HG02973 (cell line): ENCODE measurements around the gene BHLHE23.

Source experiments
- ATAC-seq: cut with Tn5 transposase; IDR thresholded peaks from one replicate; pipeline ENCODE4 v1.9.1; 2021; ENCODE audit warnings: moderate library complexity; ENCODE audit not compliant: unreplicated experiment

Gene BHLHE23

GRCh38 chr20:63026582-63027165 lies 19.9 kb upstream of the BHLHE23 start:
- ATAC-seq: no peak

DNA sequence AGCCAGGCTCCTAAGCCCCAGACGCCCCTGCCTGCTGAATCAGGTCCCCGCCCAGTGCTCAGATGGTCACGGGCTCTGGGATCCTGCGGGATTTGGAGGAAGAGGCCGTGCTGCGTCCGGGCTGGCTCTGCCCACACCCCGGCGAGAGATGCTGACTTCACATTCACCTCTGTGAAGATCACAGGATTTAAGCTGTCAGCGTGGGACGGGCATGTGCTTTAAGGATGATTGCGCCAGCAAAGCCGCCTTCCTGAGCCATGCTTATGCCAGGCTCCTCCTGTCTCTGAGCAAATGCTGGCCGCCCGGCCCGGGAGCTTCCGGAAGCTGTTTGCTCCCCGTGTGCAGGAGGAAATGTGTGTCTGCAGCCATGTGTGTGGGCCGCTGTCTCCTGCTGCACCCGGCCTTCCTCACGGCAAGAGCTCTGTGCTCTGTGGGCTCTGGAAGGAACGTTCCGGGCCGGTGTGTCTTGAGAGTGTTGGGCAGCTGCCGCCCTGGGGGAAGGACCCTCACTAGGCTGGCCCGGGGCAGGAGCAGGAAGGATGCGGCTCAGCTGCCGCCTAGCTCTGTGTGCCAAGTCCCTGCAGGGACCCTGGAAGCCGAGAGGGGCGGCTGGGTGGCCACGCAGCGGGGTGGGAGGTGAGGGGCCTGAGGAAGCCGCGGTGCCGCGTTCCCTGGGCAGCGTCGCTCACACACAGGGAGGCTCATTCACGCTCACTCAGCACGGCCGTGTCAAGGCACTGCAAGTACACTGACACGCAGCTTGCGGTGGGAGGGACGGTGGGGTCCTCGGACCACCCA lies 19.0 kb upstream of the BHLHE23 start:
- ATAC-seq: no peak

GRCh38 chr20:63024573-63025392 lies 18.0 kb upstream of the BHLHE23 start:
- no peak for ATAC-seq

GRCh38 chr20:63023936-63024571 lies 17.3 kb upstream of the BHLHE23 start:
- no peak for ATAC-seq

GRCh38 chr20:63023071-63023935 lies 16.5 kb upstream of the BHLHE23 start:
- no peak for ATAC-seq

- ATAC-seq: no peak
Observed at GRCh38 chr20:63022501-63022900, 15.7 kb upstream of the BHLHE23 start.

DNA sequence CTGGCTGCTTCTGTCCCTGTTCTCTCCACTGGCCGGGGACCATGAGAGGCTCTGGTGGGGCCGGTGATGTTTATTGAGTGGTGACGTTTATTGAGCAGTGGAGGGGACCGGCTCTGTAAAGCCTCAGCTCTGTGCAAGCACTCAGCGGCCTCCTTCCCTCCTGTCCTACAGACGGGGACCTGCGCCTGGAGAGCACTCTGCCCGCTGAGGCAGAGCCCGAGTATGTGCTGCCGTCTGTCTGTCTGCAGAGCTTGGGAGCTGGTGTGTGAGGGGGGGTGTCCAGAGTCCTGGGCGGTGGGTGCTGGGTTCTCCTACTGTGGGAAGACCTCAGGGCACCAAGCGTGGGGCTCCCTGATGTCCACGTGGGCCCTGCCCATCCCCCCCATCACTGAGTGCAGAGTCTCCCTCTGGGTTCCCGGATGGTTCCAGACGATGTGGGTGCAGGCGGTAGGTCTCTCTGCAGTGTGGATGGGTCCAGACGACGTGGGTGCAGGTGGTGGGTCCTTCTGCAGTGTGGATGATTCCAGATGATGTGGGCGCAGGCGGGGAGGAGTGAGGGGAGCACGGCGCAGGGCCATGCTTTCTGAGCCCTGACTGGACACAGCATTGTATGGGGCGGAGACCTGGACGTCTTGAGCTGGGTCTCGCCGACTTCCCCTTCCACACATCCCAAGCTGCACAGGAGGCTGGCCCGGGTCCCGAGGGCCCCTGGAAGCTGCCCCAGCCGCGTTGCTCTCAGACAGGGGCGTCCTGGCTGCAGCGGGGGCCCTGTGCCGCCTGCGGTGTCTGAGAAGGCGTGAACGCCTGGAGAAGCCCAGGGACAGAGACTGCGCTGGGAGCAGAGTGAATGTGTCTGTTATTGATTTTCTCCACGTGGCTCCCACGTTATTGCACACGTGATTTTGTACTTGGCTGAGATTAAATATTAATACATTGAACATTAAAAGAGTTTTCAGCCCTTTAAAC lies 14.9 kb upstream of the BHLHE23 start:
- ATAC-seq: no peak

DNA sequence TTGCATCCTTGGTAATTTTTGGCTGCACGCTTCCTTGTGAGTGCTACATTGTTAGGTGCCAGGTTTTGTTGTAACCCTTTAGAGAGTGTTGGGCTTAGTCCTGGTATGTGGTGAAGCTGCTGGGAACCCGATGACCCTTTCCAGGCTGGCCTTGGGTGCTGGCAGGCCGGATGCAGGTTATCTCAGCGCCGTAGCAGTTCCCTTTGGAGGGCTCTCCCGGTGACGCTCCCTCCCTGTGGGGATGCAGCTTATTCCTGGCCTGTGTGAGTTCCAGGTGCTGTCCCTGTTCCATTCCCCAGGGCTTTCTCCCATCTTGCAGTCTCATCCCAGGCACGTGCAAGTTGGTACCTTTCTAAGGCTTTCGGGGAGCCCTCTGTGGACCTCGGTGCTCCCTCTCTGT lies 13.9 kb upstream of the BHLHE23 start:
- no peak for ATAC-seq

- ATAC-seq: no peak
Observed at GRCh38 chr20:63017826-63018411, 11.2 kb upstream of the BHLHE23 start.

DNA sequence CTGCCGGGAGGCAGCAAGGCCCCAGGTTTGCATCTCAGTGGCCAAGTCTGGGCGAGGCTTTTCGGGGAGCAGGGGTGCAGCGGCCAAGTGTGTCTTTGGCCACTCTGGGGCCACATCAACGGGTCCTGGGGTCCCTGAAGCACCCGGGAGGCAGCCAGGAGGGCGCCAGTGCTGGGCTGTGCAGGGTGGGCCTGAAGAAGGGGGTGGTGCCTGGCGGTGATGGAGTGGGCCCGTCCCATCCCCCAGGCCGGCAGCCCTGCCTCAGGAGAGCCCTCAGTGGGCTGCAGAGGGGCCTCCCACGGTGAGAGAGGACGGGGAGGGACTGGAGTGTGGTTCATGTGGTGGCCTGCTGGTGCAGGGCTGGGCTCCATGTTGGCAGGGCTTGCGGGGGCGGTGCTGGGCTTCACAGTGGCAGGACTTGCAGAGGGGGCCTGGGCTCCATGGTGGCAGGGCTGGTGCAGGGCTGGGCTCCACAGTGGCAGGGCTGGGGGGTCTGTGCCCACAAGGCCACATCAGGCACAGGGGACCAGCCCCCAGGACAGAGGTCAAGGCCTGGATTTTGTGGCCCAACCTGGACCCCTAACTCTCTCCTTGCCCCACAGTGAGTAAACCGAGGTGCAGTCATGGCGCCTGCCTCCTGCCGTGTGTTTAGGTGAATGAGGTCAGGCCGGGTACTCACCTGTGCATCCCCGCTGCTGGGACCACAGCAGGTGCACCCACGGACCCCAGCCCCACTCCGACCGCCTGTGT lies 10.5 kb upstream of the BHLHE23 start:
- no peak for ATAC-seq

DNA sequence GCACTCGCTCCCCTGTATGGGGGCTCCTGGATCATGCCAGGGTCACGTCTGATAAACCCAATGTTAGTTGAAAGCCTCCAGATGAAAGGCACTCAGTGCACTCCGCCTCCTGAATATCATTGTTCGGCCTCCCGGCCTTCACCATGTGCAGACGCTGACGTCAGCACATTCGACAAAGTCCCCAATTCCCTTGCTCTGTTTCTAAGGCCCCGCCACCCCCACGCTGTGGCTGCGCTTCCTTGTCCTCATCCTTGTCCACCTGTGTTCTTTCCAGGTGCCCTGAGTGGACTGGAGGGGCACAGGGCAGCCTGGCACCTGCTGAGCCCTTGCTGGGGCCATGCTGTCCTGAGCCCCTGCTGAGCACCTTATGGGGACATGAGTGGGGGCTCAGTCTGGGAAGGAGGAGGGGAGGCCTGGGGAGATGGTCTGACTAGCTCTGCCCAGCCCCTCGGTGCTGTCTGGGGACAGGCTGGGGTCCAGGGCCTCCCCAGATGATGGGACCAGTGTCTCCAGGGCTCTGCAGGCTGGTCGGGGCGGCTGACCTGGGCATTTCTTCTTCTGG lies 9.8 kb upstream of the BHLHE23 start:
- no peak for ATAC-seq

DNA sequence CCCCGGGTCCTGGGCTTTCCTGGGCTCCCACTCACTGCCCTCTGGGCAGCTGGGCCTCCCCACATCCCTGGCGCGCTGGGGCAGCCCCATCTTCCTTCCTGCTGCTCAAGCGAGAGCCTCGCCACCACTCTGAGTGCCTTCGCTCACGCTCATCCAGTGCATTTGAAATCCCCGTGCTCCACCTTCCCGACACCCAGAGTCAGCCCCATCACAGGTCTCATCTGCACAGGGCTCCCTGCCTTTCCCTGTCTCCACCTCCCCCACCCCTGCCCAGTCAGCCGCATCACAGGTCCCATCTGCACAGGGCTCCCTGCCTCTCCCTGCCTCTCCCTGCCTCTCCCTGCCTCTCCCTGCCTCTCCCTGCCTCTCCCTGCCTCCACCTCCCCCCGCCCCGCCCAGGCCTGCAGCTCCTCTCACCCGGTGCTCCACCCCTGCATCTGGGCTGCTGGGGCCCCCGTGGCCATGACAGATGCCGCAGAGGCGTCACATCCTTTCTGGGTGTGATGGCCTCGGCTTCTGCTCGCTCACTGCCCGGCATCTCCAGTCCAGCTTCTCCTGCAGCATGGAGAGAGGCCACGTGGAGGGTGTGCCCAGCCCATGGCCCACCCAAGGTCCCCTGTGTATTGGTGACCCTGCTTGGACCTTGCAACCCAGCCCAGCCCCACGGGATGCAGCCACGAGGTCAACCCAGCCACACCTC lies 9.0 kb upstream of the BHLHE23 start:
- ATAC-seq: no peak

- ATAC-seq: no peak
Observed at GRCh38 chr20:63015147-63015661, 8.4 kb upstream of the BHLHE23 start.

DNA sequence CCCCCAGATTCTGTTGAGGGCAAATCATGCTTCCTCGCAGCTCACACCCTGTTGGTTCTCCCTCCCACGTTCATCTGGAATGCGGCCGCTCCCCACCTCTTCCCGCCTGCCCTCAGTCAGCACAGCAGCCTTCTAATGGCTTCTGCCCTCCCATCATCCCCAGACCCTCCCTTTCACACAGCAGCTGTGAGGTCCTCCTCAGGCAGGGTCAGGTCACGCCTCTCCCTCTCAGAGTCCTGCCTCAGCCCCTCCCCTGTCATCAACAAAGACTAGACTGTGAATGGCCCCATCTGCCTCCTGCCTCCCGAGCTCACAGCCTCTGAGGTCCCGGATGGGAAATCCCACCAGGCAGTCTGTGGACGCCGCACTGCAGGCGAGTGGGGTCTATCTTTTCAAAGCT lies 7.9 kb upstream of the BHLHE23 start:
- no peak for ATAC-seq

GRCh38 chr20:63014287-63014686 lies 7.5 kb upstream of the BHLHE23 start:
- no peak for ATAC-seq

DNA sequence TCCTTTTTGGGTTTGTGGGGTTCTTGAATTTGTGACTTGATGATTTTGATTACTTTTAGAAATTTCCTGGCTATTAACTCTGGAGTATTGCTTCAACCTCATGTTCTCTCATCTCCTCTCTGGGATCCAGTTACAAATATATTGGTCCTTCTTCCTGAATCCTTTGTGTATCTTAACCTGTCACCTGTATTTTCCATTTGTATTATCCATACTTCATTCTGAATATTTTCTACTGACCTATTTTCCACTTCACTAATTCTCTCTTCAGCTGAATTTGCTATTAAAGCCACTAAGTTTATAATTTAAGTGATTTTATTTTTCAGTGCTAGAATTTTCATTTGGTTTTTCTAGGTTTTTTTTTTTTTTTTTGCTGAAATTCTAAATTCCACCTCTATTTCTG lies 6.4 kb upstream of the BHLHE23 start:
- no peak for ATAC-seq

DNA sequence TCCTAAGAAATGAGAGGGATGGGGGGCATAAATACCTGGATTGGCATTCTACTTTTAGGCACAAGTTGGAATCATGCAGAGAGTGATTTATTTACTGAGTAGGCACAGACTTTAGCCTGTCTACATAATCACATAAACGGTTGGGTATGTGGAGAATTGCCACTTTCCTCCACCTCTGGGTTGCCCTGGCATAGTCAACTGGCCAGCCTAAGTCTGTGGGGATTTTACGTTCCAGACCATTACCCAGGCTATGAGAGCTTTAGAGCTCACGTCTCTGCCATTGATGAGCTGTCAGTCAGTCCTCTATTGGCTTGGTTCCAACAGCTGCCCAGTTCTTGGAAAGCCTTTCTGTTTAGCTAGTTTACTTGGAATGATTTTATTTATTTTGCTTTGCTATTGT lies 5.0 kb upstream of the BHLHE23 start:
- no peak for ATAC-seq
